Activated B cell treated with CpG ODN at 0.5 μM for 24 hours (primary cell): ENCODE results near the gene RNF130. TPM values are rescaled to one million over a fixed set of nuclear protein-coding genes. Genes with fewer than 3 reads are reported as not detected.

Experiments used
- ATAC-seq: fragments of 200-7000 bp; cut with Tn5 transposase; one replicate; pipeline ENCODE4 v1.10.0; 2021; ENCODE audit warnings: low read depth, mild to moderate bottlenecking, moderate library complexity
- CTCF ChIA-PET: fragments of 350-600 bp; sonication (Branson Sonifier 250); formaldehyde crosslinking; loops from one replicate; lab custom pipeline; 2021; ENCODE audit warnings: antibody characterized with exemption; lab: Charles Lee
- POLR2A ChIA-PET: fragments of 350-600 bp; sonication (Branson Sonifier 250); formaldehyde crosslinking; loops from one replicate; lab custom pipeline; 2021; ENCODE audit warnings: antibody characterized with exemption; lab: Charles Lee
- DNase-seq: peaks from one replicate; pipeline ENCODE4 v3.0.0; 2022
- H3K27ac Mint-ChIP-seq: one replicate; pipeline ENCODE4 v1.8.0; 2020; ENCODE audit warnings: mixed read lengths
- H3K27me3 Mint-ChIP-seq: one replicate; pipeline ENCODE4 v1.8.0; 2021; ENCODE audit warnings: mixed read lengths
- H3K36me3 Mint-ChIP-seq: one replicate; pipeline ENCODE4 v1.8.0; 2021; ENCODE audit warnings: low read depth, mixed read lengths
- H3K4me1 Mint-ChIP-seq: one replicate; pipeline ENCODE4 v1.8.0; 2021; ENCODE audit warnings: mixed read lengths
- H3K4me3 Mint-ChIP-seq: one replicate; pipeline ENCODE4 v1.8.0; 2020; ENCODE audit warnings: mild to moderate bottlenecking, mixed read lengths
- H3K9me3 Mint-ChIP-seq: one replicate; pipeline ENCODE4 v1.8.0; 2020; ENCODE audit warnings: mixed read lengths
- intact Hi-C: fragments of 100-400 bp; cut with micrococcal nuclease; formaldehyde crosslinking; loops from one replicate; pipeline ENCODE4 v1.15.1; 2024
- total RNA-seq: library from RNA; stranded (reverse); gene quantifications from 2 replicates; pipeline ENCODE4 v1.2.3, GENCODE V29; 2022
- TF ChIP-seq, protein P1 (sequence below): fragments of 200-600 bp; IDR thresholded peaks from one replicate; pipeline ENCODE4 v1.8.0; 2022; ENCODE audit warnings: antibody characterized with exemption, mild to moderate bottlenecking

RNF130 gene
- total RNA-seq, 1 donor from 2014 or later = 18.5 TPM

GRCh38 chr5:180082633-180083420, 11.3 kb upstream of the RNF130 start:
- H3K27ac Mint-ChIP-seq = no peak overlapping the region
- intact Hi-C loops = no loop called here
- ChIA-PET POLR2A (no interaction called here), CTCF (no interaction called here)
- TF ChIP-seq, protein P1, sequence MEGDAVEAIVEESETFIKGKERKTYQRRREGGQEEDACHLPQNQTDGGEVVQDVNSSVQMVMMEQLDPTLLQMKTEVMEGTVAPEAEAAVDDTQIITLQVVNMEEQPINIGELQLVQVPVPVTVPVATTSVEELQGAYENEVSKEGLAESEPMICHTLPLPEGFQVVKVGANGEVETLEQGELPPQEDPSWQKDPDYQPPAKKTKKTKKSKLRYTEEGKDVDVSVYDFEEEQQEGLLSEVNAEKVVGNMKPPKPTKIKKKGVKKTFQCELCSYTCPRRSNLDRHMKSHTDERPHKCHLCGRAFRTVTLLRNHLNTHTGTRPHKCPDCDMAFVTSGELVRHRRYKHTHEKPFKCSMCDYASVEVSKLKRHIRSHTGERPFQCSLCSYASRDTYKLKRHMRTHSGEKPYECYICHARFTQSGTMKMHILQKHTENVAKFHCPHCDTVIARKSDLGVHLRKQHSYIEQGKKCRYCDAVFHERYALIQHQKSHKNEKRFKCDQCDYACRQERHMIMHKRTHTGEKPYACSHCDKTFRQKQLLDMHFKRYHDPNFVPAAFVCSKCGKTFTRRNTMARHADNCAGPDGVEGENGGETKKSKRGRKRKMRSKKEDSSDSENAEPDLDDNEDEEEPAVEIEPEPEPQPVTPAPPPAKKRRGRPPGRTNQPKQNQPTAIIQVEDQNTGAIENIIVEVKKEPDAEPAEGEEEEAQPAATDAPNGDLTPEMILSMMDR = no peak
- H3K4me3 Mint-ChIP-seq = no peak overlapping the region
- H3K36me3 Mint-ChIP-seq = no peaks in the 10 kb centered on the region
- H3K9me3 Mint-ChIP-seq = no peaks in the 10 kb centered on the region
- H3K4me1 Mint-ChIP-seq = peaks cover 4% of the 10 kb centered on the region
- DNase-seq (no peak), ATAC-seq (no peak)
- H3K27me3 Mint-ChIP-seq = peaks cover 45% of the 10 kb centered on the region

DNA sequence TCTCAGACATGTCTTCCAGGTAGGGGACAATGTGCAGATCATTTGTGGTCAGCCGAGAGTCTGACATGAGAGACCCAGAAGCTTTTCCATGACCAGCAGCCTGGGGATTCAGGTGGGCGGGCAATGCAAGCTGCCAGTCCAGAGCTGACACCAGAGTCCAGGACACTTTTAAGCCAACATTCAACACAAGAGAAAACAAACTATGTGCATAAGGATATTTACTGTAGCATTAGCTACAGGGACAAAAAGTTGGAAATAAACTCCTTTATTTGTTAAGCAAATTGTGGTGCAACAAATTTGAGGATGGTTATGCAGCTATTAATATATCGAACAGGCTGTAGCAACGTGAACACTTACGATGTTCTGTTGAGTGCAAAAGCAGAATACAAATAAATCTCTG, 9.9 kb upstream of the RNF130 start:
- intact Hi-C loops = no loop called here
- Mint-ChIP-seq H3K27me3 (peaks cover 45% of the 10 kb centered on the region), H3K27ac (no peak overlapping the region), H3K36me3 (no peaks in the 10 kb centered on the region), H3K4me3 (no peak overlapping the region), H3K9me3 (no peaks in the 10 kb centered on the region), H3K4me1 (peaks cover 4% of the 10 kb centered on the region)
- ATAC-seq = no peak
- DNase-seq = no peak
- TF ChIP-seq, protein P1 = no peak
- CTCF ChIA-PET = no interaction called here
- POLR2A ChIA-PET = no interaction called here

DNA sequence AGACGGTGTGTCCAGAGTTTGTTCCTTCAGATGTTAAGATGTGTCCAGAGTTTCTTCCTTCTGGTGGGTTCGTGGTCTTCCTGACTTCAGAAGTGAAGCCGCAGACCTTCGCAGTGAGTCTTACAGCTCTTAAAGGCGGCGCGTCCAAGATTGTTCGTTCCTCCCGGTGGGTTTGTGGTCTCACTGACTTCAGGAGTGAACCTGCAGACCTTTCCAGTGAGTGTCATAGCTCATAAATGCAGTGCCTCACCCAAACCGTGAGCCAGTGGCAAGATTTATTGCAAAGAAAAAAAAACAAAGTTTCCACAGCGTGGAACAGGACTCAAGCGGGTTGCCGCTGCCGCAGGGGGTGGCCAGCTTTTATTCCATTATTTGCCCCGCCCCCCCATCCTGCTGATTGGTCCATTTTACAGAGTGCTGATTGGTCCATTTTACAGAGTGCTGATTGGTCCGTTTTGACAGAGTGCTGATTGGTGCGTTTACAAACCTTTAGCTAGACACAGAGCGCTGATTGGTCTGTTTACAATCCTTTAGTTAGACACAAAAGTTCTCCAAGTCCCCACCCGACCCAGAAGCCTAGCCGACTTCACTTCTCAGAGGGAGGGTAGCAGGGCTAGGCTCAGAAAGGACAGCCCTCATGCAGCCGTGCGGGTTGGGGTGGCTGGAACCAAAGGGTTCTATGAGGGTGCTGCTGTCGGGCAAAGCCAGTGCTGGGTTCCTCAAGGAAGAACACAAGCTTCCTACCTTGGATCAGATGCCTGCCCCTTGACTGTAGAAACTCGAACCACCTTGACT, 9.1 kb upstream of the RNF130 start:
- Mint-ChIP-seq H3K27ac (no peak overlapping the region), H3K4me3 (peak overlapping the region; percentile 55), H3K27me3 (peaks cover 46% of the 10 kb centered on the region), H3K36me3 (no peaks in the 10 kb centered on the region), H3K9me3 (no peaks in the 10 kb centered on the region), H3K4me1 (peaks cover 4% of the 10 kb centered on the region)
- ChIA-PET CTCF (interaction anchor here (1.0 kb wide), 1 partner anchor 9 kb away, joined by 3 read pairs; no protein-coding TSS in a partner anchor), POLR2A (no interaction called here)
- intact Hi-C loops = no loop called here
- TF ChIP-seq, protein P1 = no peak
- ATAC-seq (no peak), DNase-seq (no peak)

DNA sequence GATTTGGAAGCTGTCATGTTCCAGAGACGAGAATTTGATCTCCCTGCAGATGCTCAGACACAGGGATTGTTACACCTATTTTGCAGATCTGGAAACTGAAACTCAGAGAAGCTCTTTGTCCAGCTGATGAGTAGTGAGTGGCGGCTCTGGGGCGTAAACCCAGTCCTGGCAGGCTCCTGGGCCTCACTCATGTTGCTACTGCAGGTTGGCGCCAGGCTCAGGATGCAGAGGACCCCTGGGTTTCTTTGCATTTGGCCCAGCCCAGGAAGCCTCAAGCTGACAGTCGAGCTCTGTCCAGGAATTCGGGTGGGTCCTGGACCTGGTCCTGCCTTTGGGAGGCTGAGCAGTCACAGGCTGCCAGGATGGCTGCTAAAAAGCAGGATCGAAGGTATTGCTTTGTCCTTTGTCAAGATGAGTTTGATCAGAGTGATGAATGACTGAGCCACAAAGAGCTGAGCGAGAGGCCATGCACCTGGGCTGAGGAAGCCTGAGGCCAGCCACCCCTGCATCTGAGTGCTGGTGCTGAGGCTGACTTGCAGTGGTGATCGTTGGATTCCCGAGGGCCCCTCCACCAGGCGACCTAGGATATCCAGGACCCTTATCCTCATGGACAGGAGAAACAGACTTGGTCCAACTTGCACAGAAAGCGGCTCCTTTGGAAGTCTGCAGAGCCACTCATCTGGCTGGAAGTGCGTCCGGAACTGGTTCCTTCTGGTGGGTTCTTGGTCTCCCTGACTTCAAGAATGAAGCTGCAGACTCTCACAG, 8.3 kb upstream of the RNF130 start:
- Mint-ChIP-seq H3K27me3 (peaks cover 48% of the 10 kb centered on the region), H3K27ac (no peak overlapping the region), H3K9me3 (no peaks in the 10 kb centered on the region), H3K36me3 (no peaks in the 10 kb centered on the region), H3K4me3 (no peak overlapping the region), H3K4me1 (peaks cover 4% of the 10 kb centered on the region)
- ATAC-seq (no peak), DNase-seq (no peak)
- POLR2A ChIA-PET = no interaction called here
- TF ChIP-seq, protein P1 = no peak
- intact Hi-C loops = no loop called here
- CTCF ChIA-PET = interaction anchor here (1.0 kb wide), 1 partner anchor 10 kb away, joined by 3 read pairs; no protein-coding TSS in a partner anchor
